Keratinocyte (primary cell): ENCODE data around the gene QSOX2. TPM values are rescaled to one million over a fixed set of nuclear protein-coding genes. Genes with fewer than 3 reads are reported as not detected.

ENCODE experiments used
- DNase-seq: peaks from one replicate; pipeline ENCODE4 v3.0.0-alpha.2; 2011; ENCODE audit warnings: low read depth, missing footprints, low spot score
- FAIRE-seq: peaks from 2 replicates; lab custom pipeline; 2011; peaks lifted over from hg19 to GRCh38; lab: Jason Lieb, UNC
- H2AFZ ChIP-seq: 2 replicates; pipeline ENCODE4 v1.6.0; 2012; ENCODE audit warnings: low read length, control low read depth, inconsistent platforms; ENCODE audit not compliant: control insufficient read depth
- H3K27ac ChIP-seq: 2 replicates; pipeline ENCODE4 v1.5.1; 2011; ENCODE audit warnings: low read length; ENCODE audit not compliant: control insufficient read depth, insufficient read depth
- H3K27me3 ChIP-seq: 3 replicates; pipeline ENCODE4 v1.6.0; 2011; ENCODE audit warnings: low read length; ENCODE audit not compliant: control insufficient read depth, insufficient read depth; ENCODE audit errors: extremely low read depth
- H3K36me3 ChIP-seq, 2 experiments: 2 replicates in 1 of 2; 3 replicates in 1 of 2; pipeline ENCODE4 v1.5.1; 2011; ENCODE audit warnings: low read length in 2 of 2, mild to moderate bottlenecking in 1 of 2; ENCODE audit not compliant: control insufficient read depth in 2 of 2, insufficient read depth in 2 of 2; ENCODE audit errors: extremely low read depth in 1 of 2
- H3K4me1 ChIP-seq: 3 replicates; pipeline ENCODE4 v1.5.1; 2011; ENCODE audit warnings: low read length; ENCODE audit not compliant: control insufficient read depth, insufficient read depth; ENCODE audit errors: extremely low read depth
- H3K4me2 ChIP-seq: 3 replicates; pipeline ENCODE4 v1.6.0; 2011; ENCODE audit warnings: low read depth, low read length; ENCODE audit not compliant: control insufficient read depth, insufficient read depth; ENCODE audit errors: extremely low read depth
- H3K4me3 ChIP-seq, 3 experiments: fragments of 200-600 bp in 1 of 3; sonication (generic) in 1 of 3; 2 replicates in 2 of 3; 3 replicates in 1 of 3; pipeline ENCODE4 v1.5.1; 2011 to 2016; ENCODE audit warnings: low read length in 3 of 3, mild to moderate bottlenecking in 3 of 3, control low read depth in 2 of 3, inconsistent platforms in 1 of 3, low read depth in 1 of 3, mixed read lengths in 1 of 3, mixed run types in 1 of 3, moderate library complexity in 1 of 3; ENCODE audit not compliant: control insufficient read depth in 2 of 3, insufficient read depth in 2 of 3; ENCODE audit errors: extremely low read depth in 1 of 3
- H3K79me2 ChIP-seq: 2 replicates; pipeline ENCODE4 v1.6.0; 2012; ENCODE audit warnings: low read length; ENCODE audit not compliant: control insufficient read depth, insufficient read depth
- H3K9ac ChIP-seq: 3 replicates; pipeline ENCODE4 v1.6.0; 2011; ENCODE audit warnings: low read length; ENCODE audit not compliant: control insufficient read depth, insufficient read depth; ENCODE audit errors: extremely low read depth
- H3K9me1 ChIP-seq: 3 replicates; pipeline ENCODE4 v1.6.0; 2011; ENCODE audit warnings: low read length; ENCODE audit not compliant: control insufficient read depth, insufficient read depth; ENCODE audit errors: extremely low read depth
- H3K9me3 ChIP-seq: 2 replicates; pipeline ENCODE4 v1.5.1; 2012; ENCODE audit warnings: low read depth, low read length; ENCODE audit not compliant: control insufficient read depth
- H4K20me1 ChIP-seq: 3 replicates; pipeline ENCODE4 v1.6.0; 2011; ENCODE audit warnings: low read length; ENCODE audit not compliant: control insufficient read depth, insufficient read depth; ENCODE audit errors: extremely low read depth
- EZH2 ChIP-seq: IDR thresholded peaks from one replicate; pipeline ENCODE4 v1.6.1; 2012; ENCODE audit warnings: inconsistent platforms, mild to moderate bottlenecking, low read length, moderate library complexity
- dilution Hi-C: fragments of 300-500 bp; cut with MboI; formaldehyde crosslinking; loops from one replicate; pipeline ENCODE4 v1.7.0; 2020; ENCODE audit warnings: low sequenced_read_pairs; ENCODE audit not compliant: extremely low pct_ligation_motif_present
- polyA plus RNA-seq, 5 experiments: library from polyadenylated mRNA; depleted of rRNA in 3 of 5; stranded (reverse) in 3 of 5; stranded (forward) in 1 of 5; unstranded in 1 of 5; fragments of >200 nt; gene quantifications; 1 replicate in 1 of 5; 2 replicates in 3 of 5; 3 replicates in 1 of 5; pipeline versions ENCODE4 v1.2.1 to v1.2.3, GENCODE V29; 2011 to 2012; ENCODE audit warnings: missing spikeins in 2 of 5, low read depth in 1 of 5, low replicate concordance in 1 of 5
- TF ChIP-seq, protein P1 (sequence below), 3 experiments: IDR thresholded peaks in 1 of 3; conservative IDR thresholded peaks in 1 of 3; optimal IDR thresholded peaks in 1 of 3; 2 replicates in 2 of 3; 3 replicates in 1 of 3; pipeline versions ENCODE3 to v1.5.1; 2011; ENCODE audit warnings: low read length in 3 of 3, mild to moderate bottlenecking in 3 of 3, moderate library complexity in 2 of 3, control low read depth in 1 of 3, inconsistent platforms in 1 of 3; ENCODE audit not compliant: insufficient read depth in 2 of 3; ENCODE audit errors: extremely low read depth in 1 of 3

Gene QSOX2
- polyA plus RNA-seq, 1 donor (not counting 4 experiments of a cell fraction or from before 2014, with no cell fraction given), result 11.9 TPM

DNA sequence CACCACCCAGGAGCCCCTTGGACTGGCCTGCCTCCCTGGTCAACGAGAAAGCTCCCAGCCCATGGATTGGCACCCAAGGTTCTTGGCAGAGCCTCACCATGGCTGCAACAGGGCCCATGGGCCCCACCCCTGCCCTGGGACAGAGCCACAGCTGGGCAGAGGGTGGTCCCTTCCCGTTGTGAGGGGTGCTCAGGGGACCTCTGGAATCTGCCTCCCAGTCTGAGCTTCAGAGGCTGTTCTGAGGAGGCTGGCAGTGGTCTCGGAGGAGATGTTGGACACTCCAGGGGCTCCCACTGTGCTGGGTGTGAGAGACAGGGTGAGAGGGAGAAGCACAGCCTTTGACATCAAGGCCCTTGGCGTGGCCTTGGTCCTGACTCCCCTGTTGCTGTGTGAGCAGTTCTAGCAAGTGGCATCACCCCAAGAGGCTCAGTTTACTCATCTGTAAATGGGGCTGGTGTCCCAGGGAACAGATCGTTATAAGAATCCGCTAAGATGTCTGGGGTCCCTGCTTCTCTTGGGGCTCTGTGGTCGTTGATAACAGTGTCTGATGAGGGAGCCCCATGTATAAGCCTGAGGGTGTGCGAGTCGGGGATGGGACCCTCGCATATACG lies 73.7 kb downstream of the QSOX2 start:
- Histone ChIP-seq H4K20me1 (no peaks in the 10 kb centered on the region), H3K9ac (no peak overlapping the region), H3K4me3 (no peak overlapping the region), H3K4me2 (no peak overlapping the region), H3K9me1 (no peaks in the 10 kb centered on the region), H3K9me3 (no peaks in the 10 kb centered on the region), H3K27me3 (peaks cover 22% of the 10 kb centered on the region), H3K27ac (no peak overlapping the region), H3K36me3 (no peaks in the 10 kb centered on the region), H3K79me2 (no peaks in the 10 kb centered on the region), H2AFZ (no peak overlapping the region), H3K4me1 (no peaks in the 10 kb centered on the region)
- no peak for FAIRE-seq
- TF ChIP-seq EZH2, result no peak
- TF ChIP-seq, protein P1, sequence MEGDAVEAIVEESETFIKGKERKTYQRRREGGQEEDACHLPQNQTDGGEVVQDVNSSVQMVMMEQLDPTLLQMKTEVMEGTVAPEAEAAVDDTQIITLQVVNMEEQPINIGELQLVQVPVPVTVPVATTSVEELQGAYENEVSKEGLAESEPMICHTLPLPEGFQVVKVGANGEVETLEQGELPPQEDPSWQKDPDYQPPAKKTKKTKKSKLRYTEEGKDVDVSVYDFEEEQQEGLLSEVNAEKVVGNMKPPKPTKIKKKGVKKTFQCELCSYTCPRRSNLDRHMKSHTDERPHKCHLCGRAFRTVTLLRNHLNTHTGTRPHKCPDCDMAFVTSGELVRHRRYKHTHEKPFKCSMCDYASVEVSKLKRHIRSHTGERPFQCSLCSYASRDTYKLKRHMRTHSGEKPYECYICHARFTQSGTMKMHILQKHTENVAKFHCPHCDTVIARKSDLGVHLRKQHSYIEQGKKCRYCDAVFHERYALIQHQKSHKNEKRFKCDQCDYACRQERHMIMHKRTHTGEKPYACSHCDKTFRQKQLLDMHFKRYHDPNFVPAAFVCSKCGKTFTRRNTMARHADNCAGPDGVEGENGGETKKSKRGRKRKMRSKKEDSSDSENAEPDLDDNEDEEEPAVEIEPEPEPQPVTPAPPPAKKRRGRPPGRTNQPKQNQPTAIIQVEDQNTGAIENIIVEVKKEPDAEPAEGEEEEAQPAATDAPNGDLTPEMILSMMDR (optimal IDR thresholded peaks at IDR 0.05 in 1 of 3, IDR thresholded peaks at IDR 0.05 in 1 of 3, conservative IDR thresholded peaks at IDR 0.05 in 1 of 3; ENCODE audit: extremely low read depth in 1 of 3, insufficient read depth in 2 of 3, low read length in 3 of 3), result no peak
- DNase-seq, result no peak
- dilution Hi-C loops, result no loop called here

GRCh38 chr9:136171009-136171800 lies 74.4 kb downstream of the QSOX2 start:
- no peak for FAIRE-seq
- Histone ChIP-seq H3K79me2 (no peaks in the 10 kb centered on the region), H3K27ac (no peak overlapping the region), H3K4me3 (no peak overlapping the region), H3K4me1 (no peaks in the 10 kb centered on the region), H3K9me3 (no peaks in the 10 kb centered on the region), H3K9me1 (no peaks in the 10 kb centered on the region), H3K9ac (no peak overlapping the region), H4K20me1 (no peaks in the 10 kb centered on the region), H3K4me2 (no peak overlapping the region), H2AFZ (no peak overlapping the region), H3K27me3 (peaks cover 22% of the 10 kb centered on the region), H3K36me3 (no peaks in the 10 kb centered on the region)
- TF ChIP-seq EZH2, result no peak
- TF ChIP-seq, protein P1 (optimal IDR thresholded peaks at IDR 0.05 in 1 of 3, IDR thresholded peaks at IDR 0.05 in 1 of 3, conservative IDR thresholded peaks at IDR 0.05 in 1 of 3; ENCODE audit: extremely low read depth in 1 of 3, insufficient read depth in 2 of 3, low read length in 3 of 3), result no peak
- DNase-seq, result no peak
- dilution Hi-C loops, result no loop called here
